ENCODE results near the gene REL.

Gene REL

GRCh38 chr2:60958800-60959199, 77.4 kb downstream of the REL start:
- Histone ChIP-seq H3K4me3 (ENCODE audit: low read length in 2 of 2) (no peak overlapping the region), H3K9me3 (ENCODE audit: control insufficient read depth in 2 of 2, low read length in 2 of 2) (no peaks in the 10 kb centered on the region), H3K4me1 (ENCODE audit: control insufficient read depth in 2 of 2, insufficient read depth in 2 of 2, low read length in 2 of 2) (peaks cover 2 to 11% of the 10 kb centered on the region in 2 donors), H3K9ac (ENCODE audit: low read depth in 1 of 2, low read length in 2 of 2) (no peak overlapping the region), H3K36me3 (ENCODE audit: control insufficient read depth in 2 of 2, insufficient read depth in 2 of 2, low read length in 2 of 2) (peaks cover 0 to 5% of the 10 kb centered on the region in 2 donors), H3K27me3 (ENCODE audit: control insufficient read depth in 2 of 2, insufficient read depth in 2 of 2, low read length in 2 of 2) (no peaks in the 10 kb centered on the region), H3K27ac (ENCODE audit: low read depth in 2 of 2, low read length in 2 of 2) (peak overlapping the region; percentile 48 to 67)

DNA sequence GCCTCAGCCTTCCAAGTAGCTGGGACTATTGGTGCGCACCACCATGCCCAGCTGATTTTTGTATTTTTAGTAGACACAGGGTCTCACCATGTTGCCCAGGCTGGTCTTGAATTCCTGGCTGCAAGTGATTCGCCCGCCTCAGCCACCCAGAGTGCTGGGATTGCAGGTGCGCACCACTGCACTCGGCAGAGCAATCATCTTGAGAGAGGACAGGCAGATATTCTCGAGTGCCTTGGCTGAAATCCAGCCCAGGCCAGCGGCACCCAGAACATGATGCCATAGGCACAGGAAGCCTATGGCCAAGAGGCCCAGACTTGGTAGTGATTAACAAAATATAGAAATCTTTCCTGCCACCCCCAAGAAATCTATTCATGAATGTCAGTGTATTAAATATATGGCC, 78.1 kb downstream of the REL start:
- peaks cover 0 to 3% of the 10 kb centered on the region in 2 donors for H3K36me3 ChIP-seq (ENCODE audit: control insufficient read depth in 2 of 2, insufficient read depth in 2 of 2, low read length in 2 of 2)
- no peak overlapping the region for H3K4me3 ChIP-seq (ENCODE audit: low read length in 2 of 2)
- H3K27me3 ChIP-seq (ENCODE audit: control insufficient read depth in 2 of 2, insufficient read depth in 2 of 2, low read length in 2 of 2), result no peaks in the 10 kb centered on the region
- H3K27ac ChIP-seq (ENCODE audit: low read depth in 2 of 2, low read length in 2 of 2), result peak overlapping the region; percentile 43 to 45
- H3K4me1 ChIP-seq (ENCODE audit: control insufficient read depth in 2 of 2, insufficient read depth in 2 of 2, low read length in 2 of 2), result peaks cover 2 to 11% of the 10 kb centered on the region in 2 donors
- no peak overlapping the region for H3K9ac ChIP-seq (ENCODE audit: low read depth in 1 of 2, low read length in 2 of 2)
- H3K9me3 ChIP-seq (ENCODE audit: control insufficient read depth in 2 of 2, low read length in 2 of 2), result no peaks in the 10 kb centered on the region

DNA sequence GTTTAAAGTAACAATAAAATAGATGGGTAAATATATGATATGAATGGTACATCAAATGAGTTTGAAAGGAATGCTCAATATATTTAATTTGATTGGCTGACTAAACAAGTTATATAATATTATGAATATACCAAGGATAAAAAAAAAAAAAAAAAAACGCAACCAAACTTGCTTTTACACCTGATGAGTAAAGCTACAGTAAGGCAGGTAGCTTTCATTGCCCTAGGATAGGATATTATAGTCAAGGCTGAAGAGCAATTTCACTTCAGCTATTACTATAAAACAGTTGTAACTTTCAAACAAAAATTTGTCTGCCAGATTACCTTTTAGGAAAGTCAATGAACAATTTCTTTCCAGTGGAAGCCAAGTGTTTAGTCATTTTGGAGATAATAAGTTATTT, 79.3 kb downstream of the REL start:
- H3K27ac ChIP-seq (ENCODE audit: low read depth in 2 of 2, low read length in 2 of 2), result no peak overlapping the region

GRCh38 chr2:60961457-60961856, 80.1 kb downstream of the REL start:
- Histone ChIP-seq H3K4me1 (ENCODE audit: control insufficient read depth in 2 of 2, insufficient read depth in 2 of 2, low read length in 2 of 2) (peaks cover 2 to 11% of the 10 kb centered on the region in 2 donors), H3K9ac (ENCODE audit: low read depth in 1 of 2, low read length in 2 of 2) (no peak overlapping the region), H3K36me3 (ENCODE audit: control insufficient read depth in 2 of 2, insufficient read depth in 2 of 2, low read length in 2 of 2) (no peaks in the 10 kb centered on the region), H3K9me3 (ENCODE audit: control insufficient read depth in 2 of 2, low read length in 2 of 2) (no peaks in the 10 kb centered on the region), H3K27ac (ENCODE audit: low read depth in 2 of 2, low read length in 2 of 2) (no peak overlapping the region), H3K27me3 (ENCODE audit: control insufficient read depth in 2 of 2, insufficient read depth in 2 of 2, low read length in 2 of 2) (no peaks in the 10 kb centered on the region), H3K4me3 (ENCODE audit: low read length in 2 of 2) (no peak overlapping the region)

More for the DNA sequence above, 79.3 kb downstream of the REL start:
- Histone ChIP-seq H3K36me3 (ENCODE audit: control insufficient read depth in 2 of 2, insufficient read depth in 2 of 2, low read length in 2 of 2) (no peaks in the 10 kb centered on the region), H3K4me3 (ENCODE audit: low read length in 2 of 2) (no peak overlapping the region), H3K27me3 (ENCODE audit: control insufficient read depth in 2 of 2, insufficient read depth in 2 of 2, low read length in 2 of 2) (no peaks in the 10 kb centered on the region), H3K4me1 (ENCODE audit: control insufficient read depth in 2 of 2, insufficient read depth in 2 of 2, low read length in 2 of 2) (peaks cover 2 to 11% of the 10 kb centered on the region in 2 donors), H3K9me3 (ENCODE audit: control insufficient read depth in 2 of 2, low read length in 2 of 2) (no peaks in the 10 kb centered on the region), H3K9ac (ENCODE audit: low read depth in 1 of 2, low read length in 2 of 2) (no peak overlapping the region)

DNA sequence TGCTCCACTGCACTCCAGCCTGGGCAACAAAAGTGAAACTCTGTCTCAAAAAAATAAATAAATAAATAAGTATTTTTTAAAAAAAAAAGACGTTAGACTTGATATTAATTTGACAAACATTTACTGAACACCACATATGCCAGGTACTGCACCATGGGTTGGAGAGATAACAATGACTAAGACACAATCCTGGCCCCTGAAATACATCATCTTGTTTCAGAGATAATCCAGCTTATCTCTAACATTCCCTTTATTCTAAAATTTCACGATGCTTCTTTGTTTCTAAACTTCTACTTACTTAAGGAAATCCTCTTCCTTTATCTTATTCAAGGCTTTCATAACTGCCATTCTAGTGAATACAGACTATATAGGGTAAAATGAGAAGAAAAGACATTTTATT, 81.2 kb downstream of the REL start:
- peaks cover 2 to 9% of the 10 kb centered on the region in 2 donors for H3K4me1 ChIP-seq (ENCODE audit: control insufficient read depth in 2 of 2, insufficient read depth in 2 of 2, low read length in 2 of 2)
- no peak overlapping the region for H3K9ac ChIP-seq (ENCODE audit: low read depth in 1 of 2, low read length in 2 of 2)
- no peaks in the 10 kb centered on the region for H3K9me3 ChIP-seq (ENCODE audit: control insufficient read depth in 2 of 2, low read length in 2 of 2)
- H3K36me3 ChIP-seq (ENCODE audit: control insufficient read depth in 2 of 2, insufficient read depth in 2 of 2, low read length in 2 of 2), result no peaks in the 10 kb centered on the region
- no peak overlapping the region for H3K4me3 ChIP-seq (ENCODE audit: low read length in 2 of 2)
- no peak overlapping the region for H3K27ac ChIP-seq (ENCODE audit: low read depth in 2 of 2, low read length in 2 of 2)
- H3K27me3 ChIP-seq (ENCODE audit: control insufficient read depth in 2 of 2, insufficient read depth in 2 of 2, low read length in 2 of 2), result no peaks in the 10 kb centered on the region

- Histone ChIP-seq H3K9me3 (ENCODE audit: control insufficient read depth in 2 of 2, low read length in 2 of 2) (no peaks in the 10 kb centered on the region), H3K27me3 (ENCODE audit: control insufficient read depth in 2 of 2, insufficient read depth in 2 of 2, low read length in 2 of 2) (no peaks in the 10 kb centered on the region)
Observed at GRCh38 chr2:60963190-60963589, 81.8 kb downstream of the REL start.

DNA sequence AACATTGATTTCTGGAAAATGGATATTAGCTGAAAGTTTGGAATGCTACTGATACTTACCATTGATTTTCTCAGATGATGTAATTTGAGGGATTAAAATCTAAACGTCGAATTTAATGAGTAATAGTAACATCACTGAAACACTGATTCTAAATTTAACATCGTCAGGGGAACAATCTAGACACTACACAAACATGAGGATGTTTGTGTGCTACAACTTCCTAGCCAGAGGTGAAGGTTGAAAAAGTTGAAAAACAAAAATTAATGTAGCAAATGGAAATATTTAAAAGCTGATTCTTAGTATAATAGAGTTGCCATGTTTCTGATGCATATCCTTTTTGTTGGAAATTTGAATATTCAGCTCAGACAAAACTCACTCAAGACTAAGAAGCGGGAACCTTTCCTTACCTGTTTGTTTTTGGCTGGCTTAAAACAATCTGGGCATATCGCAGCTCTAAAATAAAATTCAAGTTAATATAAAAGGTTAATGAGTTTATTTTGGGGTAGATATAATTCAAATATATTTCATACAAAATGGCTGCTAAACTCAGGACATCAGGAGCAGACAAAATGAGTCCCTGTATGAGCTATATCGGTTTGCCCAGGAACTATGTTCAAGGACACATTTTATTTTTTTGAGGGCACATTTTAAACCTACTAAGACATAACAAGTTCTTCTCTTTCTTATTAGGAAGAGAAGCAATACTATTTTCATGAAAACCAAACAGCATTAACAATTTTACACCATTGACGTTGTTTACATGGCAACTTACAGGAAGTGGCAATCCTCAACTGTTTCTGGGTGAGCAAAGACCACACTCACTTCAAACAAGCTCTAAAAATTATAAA, 83.5 kb downstream of the REL start:
- H3K27me3 ChIP-seq (ENCODE audit: control insufficient read depth in 2 of 2, insufficient read depth in 2 of 2, low read length in 2 of 2), result no peaks in the 10 kb centered on the region
- no peaks in the 10 kb centered on the region for H3K4me1 ChIP-seq (ENCODE audit: control insufficient read depth in 2 of 2, insufficient read depth in 2 of 2, low read length in 2 of 2)
- H3K36me3 ChIP-seq (ENCODE audit: control insufficient read depth in 2 of 2, insufficient read depth in 2 of 2, low read length in 2 of 2), result no peaks in the 10 kb centered on the region
- no peak overlapping the region for H3K4me3 ChIP-seq (ENCODE audit: low read length in 2 of 2)
- no peak overlapping the region for H3K27ac ChIP-seq (ENCODE audit: low read depth in 2 of 2, low read length in 2 of 2)
- no peak overlapping the region for H3K9ac ChIP-seq (ENCODE audit: low read depth in 1 of 2, low read length in 2 of 2)
- H3K9me3 ChIP-seq (ENCODE audit: control insufficient read depth in 2 of 2, low read length in 2 of 2), result no peaks in the 10 kb centered on the region

More at GRCh38 chr2:60963190-60963589, 81.8 kb downstream of the REL start:
- H3K27ac ChIP-seq (ENCODE audit: low read depth in 2 of 2, low read length in 2 of 2), result no peak overlapping the region
- no peak overlapping the region for H3K4me3 ChIP-seq (ENCODE audit: low read length in 2 of 2)
- no peak overlapping the region for H3K9ac ChIP-seq (ENCODE audit: low read depth in 1 of 2, low read length in 2 of 2)
- H3K4me1 ChIP-seq (ENCODE audit: control insufficient read depth in 2 of 2, insufficient read depth in 2 of 2, low read length in 2 of 2), result peaks cover 2 to 3% of the 10 kb centered on the region in 2 donors
- H3K36me3 ChIP-seq (ENCODE audit: control insufficient read depth in 2 of 2, insufficient read depth in 2 of 2, low read length in 2 of 2), result no peaks in the 10 kb centered on the region

DNA sequence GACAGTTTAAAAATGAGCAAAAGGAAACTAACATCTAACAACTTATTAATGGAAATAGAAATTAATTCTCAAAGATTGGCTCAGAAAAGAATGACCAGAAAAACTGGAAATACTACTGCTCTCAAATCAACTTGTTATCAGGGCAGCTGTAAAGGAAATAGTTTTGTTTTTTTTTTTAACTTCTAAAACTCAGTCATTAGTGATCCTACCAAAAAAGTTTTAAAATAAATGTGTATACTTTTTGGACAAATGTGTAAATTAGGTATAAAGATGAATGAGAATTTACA, 84.1 kb downstream of the REL start:
- no peaks in the 10 kb centered on the region for H3K4me1 ChIP-seq (ENCODE audit: control insufficient read depth in 2 of 2, insufficient read depth in 2 of 2, low read length in 2 of 2)
- no peaks in the 10 kb centered on the region for H3K36me3 ChIP-seq (ENCODE audit: control insufficient read depth in 2 of 2, insufficient read depth in 2 of 2, low read length in 2 of 2)
- H3K27me3 ChIP-seq (ENCODE audit: control insufficient read depth in 2 of 2, insufficient read depth in 2 of 2, low read length in 2 of 2), result no peaks in the 10 kb centered on the region
- no peak overlapping the region for H3K9ac ChIP-seq (ENCODE audit: low read depth in 1 of 2, low read length in 2 of 2)
- no peak overlapping the region for H3K4me3 ChIP-seq (ENCODE audit: low read length in 2 of 2)
- no peaks in the 10 kb centered on the region for H3K9me3 ChIP-seq (ENCODE audit: control insufficient read depth in 2 of 2, low read length in 2 of 2)
- no peak overlapping the region for H3K27ac ChIP-seq (ENCODE audit: low read depth in 2 of 2, low read length in 2 of 2)

DNA sequence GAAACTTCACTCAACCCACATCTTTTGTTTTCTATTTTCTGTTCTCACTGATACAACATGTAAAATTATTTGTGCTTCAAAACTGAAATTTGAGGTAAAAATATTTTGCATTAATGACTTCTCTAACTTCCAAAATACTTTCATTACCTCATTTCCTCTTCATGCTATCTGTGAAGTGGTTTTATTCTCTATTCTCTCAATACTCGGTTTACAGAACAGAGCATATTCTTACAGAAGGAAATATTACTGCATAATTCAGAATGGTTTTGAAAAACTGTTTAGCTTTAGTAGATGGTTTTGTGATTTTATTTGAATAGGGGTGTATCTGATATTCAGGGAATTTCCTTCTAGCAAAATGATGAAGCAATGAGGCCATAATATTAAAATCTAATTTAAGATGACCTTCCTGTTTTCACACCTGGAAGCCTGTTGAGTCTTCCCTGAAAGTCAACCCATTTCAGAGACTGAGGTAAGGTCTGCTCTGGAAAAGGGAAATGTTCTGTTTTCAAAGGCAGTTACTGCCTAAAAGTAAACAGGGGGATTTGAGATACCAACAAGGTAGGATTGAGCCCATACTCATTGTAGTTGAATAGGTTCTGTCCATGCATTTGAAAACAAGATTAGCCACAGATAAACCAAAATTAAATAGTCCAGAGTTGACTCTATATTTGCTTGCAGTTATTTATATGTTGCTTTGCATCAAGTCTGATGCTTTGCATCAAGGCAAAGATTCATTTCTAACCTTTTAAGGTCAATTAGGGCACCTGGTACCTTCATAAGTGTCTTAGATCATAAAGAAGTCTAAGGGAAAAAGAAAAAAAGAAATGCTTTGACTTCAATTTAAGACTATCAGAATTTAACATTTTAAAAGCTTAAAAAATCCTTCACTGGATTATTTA, 85.4 kb downstream of the REL start:
- no peaks in the 10 kb centered on the region for H3K27me3 ChIP-seq (ENCODE audit: control insufficient read depth in 2 of 2, insufficient read depth in 2 of 2, low read length in 2 of 2)
- peaks cover 0 to 2% of the 10 kb centered on the region in 2 donors for H3K4me1 ChIP-seq (ENCODE audit: control insufficient read depth in 2 of 2, insufficient read depth in 2 of 2, low read length in 2 of 2)
- no peak overlapping the region for H3K4me3 ChIP-seq (ENCODE audit: low read length in 2 of 2)
- no peaks in the 10 kb centered on the region for H3K9me3 ChIP-seq (ENCODE audit: control insufficient read depth in 2 of 2, low read length in 2 of 2)
- no peak overlapping the region for H3K27ac ChIP-seq (ENCODE audit: low read depth in 2 of 2, low read length in 2 of 2)
- no peaks in the 10 kb centered on the region for H3K36me3 ChIP-seq (ENCODE audit: control insufficient read depth in 2 of 2, insufficient read depth in 2 of 2, low read length in 2 of 2)
- H3K9ac ChIP-seq (ENCODE audit: low read depth in 1 of 2, low read length in 2 of 2), result no peak overlapping the region
